ENCODE measurements around the gene GLCCI1.

GLCCI1 gene

GRCh38 chr7:8015746-8016120, 47.1 kb downstream of the GLCCI1 start:
- Histone ChIP-seq H3K27ac (peak overlapping the region; percentile 85), H3K27me3 (no peaks in the 10 kb centered on the region), H3K36me3 (no peaks in the 10 kb centered on the region), H3K4me3 (ENCODE audit: low read depth in 1 of 2, low read length in 1 of 2) (no peak overlapping the region), H3K4me1 (ENCODE audit: control insufficient read depth in 1 of 2, insufficient read depth in 1 of 2, low read depth in 1 of 2, low read length in 1 of 2) (peaks cover 20 to 24% of the 10 kb centered on the region in 2 experiments), H3K9me3 (no peaks in the 10 kb centered on the region)
- no peak for TF ChIP-seq CTCF (IDR thresholded peaks at IDR 0.05)

- Histone ChIP-seq H3K27me3 (no peaks in the 10 kb centered on the region), H3K9me3 (no peaks in the 10 kb centered on the region), H3K4me3 (ENCODE audit: low read depth in 1 of 2, low read length in 1 of 2) (no peak overlapping the region), H3K36me3 (peaks cover 1% of the 10 kb centered on the region), H3K27ac (peak overlapping the region; percentile 16), H3K4me1 (ENCODE audit: control insufficient read depth in 1 of 2, insufficient read depth in 1 of 2, low read depth in 1 of 2, low read length in 1 of 2) (peaks cover 20 to 24% of the 10 kb centered on the region in 2 experiments)
- no peak for TF ChIP-seq CTCF (IDR thresholded peaks at IDR 0.05)
Observed at GRCh38 chr7:8017423-8017822, 48.8 kb downstream of the GLCCI1 start.

GRCh38 chr7:8018961-8019360, 50.4 kb downstream of the GLCCI1 start:
- no peaks in the 10 kb centered on the region for H3K27me3 ChIP-seq
- peaks cover 11% of the 10 kb centered on the region for H3K36me3 ChIP-seq
- H3K9me3 ChIP-seq: no peaks in the 10 kb centered on the region
- H3K4me3 ChIP-seq (ENCODE audit: low read depth in 1 of 2, low read length in 1 of 2): no peak overlapping the region
- H3K4me1 ChIP-seq (ENCODE audit: control insufficient read depth in 1 of 2, insufficient read depth in 1 of 2, low read depth in 1 of 2, low read length in 1 of 2): peaks cover 15 to 20% of the 10 kb centered on the region in 2 experiments
- no peak for TF ChIP-seq CTCF (IDR thresholded peaks at IDR 0.05)
- H3K27ac ChIP-seq: no peak overlapping the region

- no peaks in the 10 kb centered on the region for H3K27me3 ChIP-seq
- no peaks in the 10 kb centered on the region for H3K4me1 ChIP-seq (ENCODE audit: control insufficient read depth in 1 of 2, insufficient read depth in 1 of 2, low read depth in 1 of 2, low read length in 1 of 2)
- H3K9me3 ChIP-seq: peaks cover 3% of the 10 kb centered on the region
- H3K4me3 ChIP-seq (ENCODE audit: low read depth in 1 of 2, low read length in 1 of 2): no peak overlapping the region
- peaks cover 31% of the 10 kb centered on the region for H3K36me3 ChIP-seq
- no peak for TF ChIP-seq CTCF (IDR thresholded peaks at IDR 0.05)
- no peak overlapping the region for H3K27ac ChIP-seq
Observed at GRCh38 chr7:8022628-8023027, 54.0 kb downstream of the GLCCI1 start.

GRCh38 chr7:8035192-8035591, 66.6 kb downstream of the GLCCI1 start:
- no peaks in the 10 kb centered on the region for H3K36me3 ChIP-seq
- H3K9me3 ChIP-seq: no peaks in the 10 kb centered on the region
- H3K4me3 ChIP-seq (ENCODE audit: low read depth in 1 of 2, low read length in 1 of 2): no peak overlapping the region
- H3K27ac ChIP-seq: peak overlapping the region; percentile 65
- TF ChIP-seq CTCF (IDR thresholded peaks at IDR 0.05): no peak
- no peaks in the 10 kb centered on the region for H3K27me3 ChIP-seq
- peaks cover 15 to 17% of the 10 kb centered on the region in 2 experiments for H3K4me1 ChIP-seq (ENCODE audit: control insufficient read depth in 1 of 2, insufficient read depth in 1 of 2, low read depth in 1 of 2, low read length in 1 of 2)
